GM23248 (cell line): ENCODE data around the gene ELK3. TPM values are rescaled to one million over a fixed set of nuclear protein-coding genes. Genes with fewer than 3 reads are reported as not detected.

Source experiments
- DNase-seq: peaks from one replicate; pipeline ENCODE4 v3.0.0-alpha.2; 2015
- H2AFZ ChIP-seq: fragments of 200-600 bp; sonication (generic); 2 replicates; pipeline ENCODE4 v1.6.1; 2016; ENCODE audit warnings: antibody characterized with exemption
- H3F3A ChIP-seq: fragments of 200-600 bp; sonication (generic); 2 replicates; pipeline ENCODE4 v1.6.1; 2016; ENCODE audit warnings: mild to moderate bottlenecking, antibody characterized with exemption, mixed run types; ENCODE audit not compliant: insufficient read depth
- H3K27ac ChIP-seq: fragments of 200-600 bp; sonication (generic); 2 replicates; pipeline ENCODE4 v1.5.1; 2016; ENCODE audit warnings: mild to moderate bottlenecking
- H3K27me3 ChIP-seq: fragments of 200-600 bp; sonication (generic); replicated peaks from 2 replicates; pipeline ENCODE4 v1.6.1; 2016; ENCODE audit warnings: mild to moderate bottlenecking; ENCODE audit not compliant: insufficient read depth
- H3K36me3 ChIP-seq: fragments of 200-600 bp; sonication (generic); 2 replicates; pipeline ENCODE4 v1.6.1; 2016; ENCODE audit warnings: low read depth, mild to moderate bottlenecking
- H3K4me1 ChIP-seq: fragments of 200-600 bp; sonication (generic); 2 replicates; pipeline ENCODE4 v1.6.1; 2016; ENCODE audit warnings: mild to moderate bottlenecking; ENCODE audit not compliant: insufficient read depth
- H3K4me2 ChIP-seq: fragments of 200-600 bp; sonication (generic); one replicate; pipeline ENCODE4 v1.6.1; 2016; ENCODE audit warnings: mild to moderate bottlenecking; ENCODE audit not compliant: unreplicated experiment
- H3K4me3 ChIP-seq: fragments of 200-600 bp; sonication (generic); 2 replicates; pipeline ENCODE4 v1.5.1; 2016; ENCODE audit warnings: mild to moderate bottlenecking
- H3K79me2 ChIP-seq: fragments of 200-600 bp; sonication (generic); 2 replicates; pipeline ENCODE4 v1.6.1; 2016; ENCODE audit warnings: mild to moderate bottlenecking; ENCODE audit not compliant: insufficient read depth
- H3K9ac ChIP-seq: fragments of 200-600 bp; sonication (generic); 2 replicates; pipeline ENCODE4 v1.6.1; 2016; ENCODE audit warnings: mild to moderate bottlenecking
- H3K9me2 ChIP-seq: fragments of 200-600 bp; sonication (generic); 2 replicates; pipeline ENCODE4 v1.6.1; 2016; ENCODE audit warnings: mixed run types, mild to moderate bottlenecking, moderate library complexity; ENCODE audit not compliant: insufficient read depth
- H3K9me3 ChIP-seq: fragments of 200-600 bp; sonication (generic); one replicate; pipeline ENCODE4 v1.6.1; 2017; ENCODE audit warnings: low read depth
- H4K20me1 ChIP-seq: fragments of 200-600 bp; sonication (generic); 2 replicates; pipeline ENCODE4 v1.6.0; 2016; ENCODE audit not compliant: insufficient read depth
- EZH2 ChIP-seq: fragments of 200-600 bp; sonication (generic); IDR thresholded peaks from 2 replicates; pipeline ENCODE4 v1.6.1; 2018; ENCODE audit warnings: antibody characterized with exemption, mild to moderate bottlenecking; ENCODE audit not compliant: insufficient read depth, poor library complexity, severe bottlenecking
- EZH2phosphoT487 ChIP-seq: fragments of 200-600 bp; sonication (generic); IDR thresholded peaks from 2 replicates; pipeline ENCODE4 v1.6.1; 2018; ENCODE audit warnings: antibody characterized with exemption, moderate library complexity, mild to moderate bottlenecking, low read depth; ENCODE audit not compliant: insufficient read depth
- WGBS, 2 experiments: methylation state at CpG; one replicate each; pipeline ENCODE4 v1.1.6; 2015 to 2017; ENCODE audit warnings: low lambda C conversion rate in 2 of 2, low coverage in 1 of 2; ENCODE audit errors: missing lambda C conversion rate in 2 of 2; 5-methylcytosine and 5-hydroxymethylcytosine counted together
- in situ Hi-C: fragments of 300-500 bp; cut with MboI; formaldehyde crosslinking; loops from 2 replicates; pipeline ENCODE4 v1.15.0; 2020
- polyA plus RNA-seq: library from polyadenylated mRNA; unstranded; fragments of >200 nt; fragmentation: Nextera tagmentation; extraction: Ambion mirVana; gene quantifications from 2 replicates; pipeline ENCODE4 v1.2.1, GENCODE V29; 2016
- total RNA-seq: library from RNA; depleted of rRNA; stranded (reverse); fragments of >200 nt; shearing (Covaris generic); gene quantifications from 2 replicates; pipeline ENCODE4 v1.2.3, GENCODE V29; 2014

Gene ELK3
- total and polyA plus RNA-seq, 2 experiments from 2014 or later, result 31.9 to 51.9 TPM

GRCh38 chr12:96189781-96190180 is 4.4 kb upstream of the ELK3 start:
- no peaks in the 10 kb centered on the region for H3K4me1 ChIP-seq
- no peaks in the 10 kb centered on the region for H3K27me3 ChIP-seq
- no peak overlapping the region for H2AFZ ChIP-seq
- no peaks in the 10 kb centered on the region for H3K36me3 ChIP-seq
- TF ChIP-seq EZH2phosphoT487, result no peak
- TF ChIP-seq EZH2, result no peak
- H3K4me3 ChIP-seq, result no peak overlapping the region
- H3K9me3 ChIP-seq, result no peaks in the 10 kb centered on the region
- H3K79me2 ChIP-seq, result no peaks in the 10 kb centered on the region
- no peak overlapping the region for H3K27ac ChIP-seq
- H3F3A ChIP-seq, result peaks cover 22% of the 10 kb centered on the region
- in situ Hi-C loops, result no loop called here
- H3K4me2 ChIP-seq, result no peak overlapping the region
- no peak for DNase-seq
- 75 to 81% methylated on average over 5 of the region's 5 CpGs for WGBS, 2 experiments
- H3K9ac ChIP-seq, result no peak overlapping the region
- H3K9me2 ChIP-seq, result no peaks in the 10 kb centered on the region
- no peaks in the 10 kb centered on the region for H4K20me1 ChIP-seq

GRCh38 chr12:96190413-96191108 is 3.6 kb upstream of the ELK3 start:
- Histone ChIP-seq H3K27me3 (no peaks in the 10 kb centered on the region), H3K9me2 (no peaks in the 10 kb centered on the region), H3K9me3 (no peaks in the 10 kb centered on the region), H3K36me3 (no peaks in the 10 kb centered on the region), H3K79me2 (peaks cover 6% of the 10 kb centered on the region), H3K4me1 (no peaks in the 10 kb centered on the region), H2AFZ (no peak overlapping the region), H3K4me3 (no peak overlapping the region), H3K27ac (peak overlapping the region; percentile 20), H3K9ac (no peak overlapping the region), H3F3A (peaks cover 27% of the 10 kb centered on the region), H3K4me2 (no peak overlapping the region), H4K20me1 (no peaks in the 10 kb centered on the region)
- peak; percentile 86 for DNase-seq
- in situ Hi-C loops, result no loop called here
- WGBS, 2 experiments, result 78 to 80% methylated on average over 9 to 10 of the region's 10 CpGs
- TF ChIP-seq EZH2, result no peak
- TF ChIP-seq EZH2phosphoT487, result no peak

- no peak overlapping the region for H3K4me3 ChIP-seq
- H3K27ac ChIP-seq, result 0 out of 2 replicates have a peak overlapping the region, but pooled peaks have one; percentile 56
- H3F3A ChIP-seq, result peaks cover 45% of the 10 kb centered on the region
- H3K9me3 ChIP-seq, result no peaks in the 10 kb centered on the region
- no peak overlapping the region for H2AFZ ChIP-seq
- H3K79me2 ChIP-seq, result peaks cover 23% of the 10 kb centered on the region
- no peak for TF ChIP-seq EZH2phosphoT487
- TF ChIP-seq EZH2, result no peak
- in situ Hi-C loops, result no loop called here
- H3K4me1 ChIP-seq, result peaks cover 9% of the 10 kb centered on the region
- DNase-seq, result no peak
- H3K4me2 ChIP-seq, result no peak overlapping the region
- H3K9ac ChIP-seq, result no peak overlapping the region
- H4K20me1 ChIP-seq, result no peaks in the 10 kb centered on the region
- no peaks in the 10 kb centered on the region for H3K36me3 ChIP-seq
- no peaks in the 10 kb centered on the region for H3K9me2 ChIP-seq
- no peaks in the 10 kb centered on the region for H3K27me3 ChIP-seq
- whole genome bisulfite sequencing, 2 experiments, result 82 to 90% methylated on average over 9 of the region's 9 CpGs
Observed at GRCh38 chr12:96192926-96193573, 1.1 kb upstream of the ELK3 start.

GRCh38 chr12:96194576-96194889 is 358 bp downstream of the ELK3 start:
- Histone ChIP-seq H3K4me3 (peak overlapping the region; percentile 91), H2AFZ (no peak overlapping the region; the same call in 1 of the 2 replicates), H4K20me1 (no peaks in the 10 kb centered on the region), H3K27ac (peak overlapping the region; percentile 72), H3K36me3 (no peaks in the 10 kb centered on the region), H3K4me1 (peaks cover 22% of the 10 kb centered on the region), H3K9ac (peak overlapping the region; percentile 99), H3F3A (peaks cover 58% of the 10 kb centered on the region), H3K27me3 (no peaks in the 10 kb centered on the region), H3K4me2 (peak overlapping the region; percentile 69), H3K9me2 (no peaks in the 10 kb centered on the region), H3K79me2 (peaks cover 28% of the 10 kb centered on the region), H3K9me3 (no peaks in the 10 kb centered on the region)
- TF ChIP-seq EZH2phosphoT487, result no peak
- TF ChIP-seq EZH2, result no peak
- in situ Hi-C loops, result no loop called here
- WGBS, 2 experiments, result 0 to 1% methylated on average over 7 to 24 of the region's 24 CpGs
- no peak for DNase-seq
